GM13977 (cell line): ENCODE measurements around the gene AFAP1L1.

Source experiments
- DNase-seq: peaks from one replicate; pipeline ENCODE4 v3.0.0; 2012; ENCODE audit warnings: low spot score
- in situ Hi-C: fragments of 300-500 bp; cut with MboI; formaldehyde crosslinking; loops from one replicate; pipeline ENCODE4 v1.12.0; 2022; ENCODE audit warnings: low sequenced_read_pairs, low pct_unique_long_range_greater_than_20kb, mixed read lengths, inconsistent platforms; ENCODE audit not compliant: unreplicated experiment
- TF ChIP-seq, protein P1 (sequence below): IDR thresholded peaks from 2 replicates; pipeline ENCODE4 v1.5.1; 2012; ENCODE audit warnings: mild to moderate bottlenecking, control low read depth; ENCODE audit not compliant: insufficient read depth; ENCODE audit errors: extremely low read depth, missing control alignments

Gene AFAP1L1

DNA sequence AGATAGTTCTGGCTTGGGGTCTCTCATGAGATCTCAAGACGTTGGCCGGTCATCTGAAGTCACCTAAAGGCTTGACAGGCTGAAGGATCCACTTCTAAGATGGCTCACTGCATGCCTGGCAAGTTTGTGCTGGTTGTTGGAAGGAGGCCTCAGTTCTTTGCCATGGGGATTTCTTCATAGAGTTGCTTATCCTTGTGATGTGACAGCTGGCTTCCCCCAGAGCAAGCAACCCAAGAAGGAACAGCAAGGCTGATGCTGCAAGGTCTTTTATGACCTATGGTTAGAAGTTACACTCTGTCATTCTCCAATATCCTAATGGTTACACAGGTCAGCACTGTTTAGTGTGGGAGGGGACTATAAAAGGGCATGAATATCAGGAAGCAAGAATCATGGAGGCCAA is 53.0 kb downstream of the AFAP1L1 start:
- DNase-seq: no peak
- TF ChIP-seq, protein P1, sequence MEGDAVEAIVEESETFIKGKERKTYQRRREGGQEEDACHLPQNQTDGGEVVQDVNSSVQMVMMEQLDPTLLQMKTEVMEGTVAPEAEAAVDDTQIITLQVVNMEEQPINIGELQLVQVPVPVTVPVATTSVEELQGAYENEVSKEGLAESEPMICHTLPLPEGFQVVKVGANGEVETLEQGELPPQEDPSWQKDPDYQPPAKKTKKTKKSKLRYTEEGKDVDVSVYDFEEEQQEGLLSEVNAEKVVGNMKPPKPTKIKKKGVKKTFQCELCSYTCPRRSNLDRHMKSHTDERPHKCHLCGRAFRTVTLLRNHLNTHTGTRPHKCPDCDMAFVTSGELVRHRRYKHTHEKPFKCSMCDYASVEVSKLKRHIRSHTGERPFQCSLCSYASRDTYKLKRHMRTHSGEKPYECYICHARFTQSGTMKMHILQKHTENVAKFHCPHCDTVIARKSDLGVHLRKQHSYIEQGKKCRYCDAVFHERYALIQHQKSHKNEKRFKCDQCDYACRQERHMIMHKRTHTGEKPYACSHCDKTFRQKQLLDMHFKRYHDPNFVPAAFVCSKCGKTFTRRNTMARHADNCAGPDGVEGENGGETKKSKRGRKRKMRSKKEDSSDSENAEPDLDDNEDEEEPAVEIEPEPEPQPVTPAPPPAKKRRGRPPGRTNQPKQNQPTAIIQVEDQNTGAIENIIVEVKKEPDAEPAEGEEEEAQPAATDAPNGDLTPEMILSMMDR: no peak
- in situ Hi-C loops: no loop called here

DNA sequence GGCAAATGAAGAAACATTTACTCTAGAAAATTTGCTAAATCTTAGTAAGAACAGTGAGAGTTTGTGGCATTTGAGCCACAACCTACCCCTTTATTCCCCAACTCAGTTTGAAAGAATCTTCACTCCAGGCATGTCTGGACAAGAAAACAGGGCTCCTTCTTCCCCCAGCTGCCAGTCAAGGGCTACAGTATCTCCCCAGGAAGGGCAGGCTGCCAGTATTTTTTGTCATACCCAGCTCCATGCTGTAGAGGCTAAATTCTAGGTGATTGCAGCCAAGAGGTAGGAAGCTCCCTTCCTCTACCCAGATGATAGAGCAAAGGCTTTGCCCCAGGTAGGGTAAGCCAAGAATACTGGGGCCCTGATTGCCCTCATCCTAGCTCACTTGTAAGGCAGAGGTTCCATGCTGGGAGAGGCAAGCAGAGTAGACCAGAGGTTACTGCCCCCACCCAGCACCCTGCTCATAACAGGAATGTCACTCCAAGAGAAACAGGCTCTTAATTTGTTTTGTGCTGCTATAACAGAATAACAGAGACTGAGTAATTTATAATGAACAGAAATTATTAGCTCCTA is 53.6 kb downstream of the AFAP1L1 start:
- in situ Hi-C loops: no loop called here
- no peak for DNase-seq
- TF ChIP-seq, protein P1: no peak

DNA sequence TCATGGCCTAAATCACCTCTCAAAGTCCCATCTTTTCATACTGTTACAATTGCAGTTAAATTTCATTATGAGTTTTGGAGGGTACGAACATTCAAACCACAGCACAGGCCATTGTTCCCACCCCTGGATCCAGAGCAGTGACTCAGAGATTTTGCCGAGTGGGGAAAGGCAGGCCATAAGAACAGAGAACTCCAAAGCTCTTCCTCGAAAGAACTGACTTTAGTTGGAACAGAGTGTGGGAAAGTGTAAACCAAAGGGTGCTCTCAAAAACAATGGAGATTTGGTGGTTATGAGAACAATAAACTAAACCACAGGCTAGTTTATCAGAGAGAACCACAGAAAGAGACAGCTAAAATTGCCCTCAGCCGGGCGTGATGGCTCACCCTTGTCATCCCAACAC is 54.2 kb downstream of the AFAP1L1 start:
- DNase-seq: no peak
- TF ChIP-seq, protein P1: no peak
- in situ Hi-C loops: no loop called here

DNA sequence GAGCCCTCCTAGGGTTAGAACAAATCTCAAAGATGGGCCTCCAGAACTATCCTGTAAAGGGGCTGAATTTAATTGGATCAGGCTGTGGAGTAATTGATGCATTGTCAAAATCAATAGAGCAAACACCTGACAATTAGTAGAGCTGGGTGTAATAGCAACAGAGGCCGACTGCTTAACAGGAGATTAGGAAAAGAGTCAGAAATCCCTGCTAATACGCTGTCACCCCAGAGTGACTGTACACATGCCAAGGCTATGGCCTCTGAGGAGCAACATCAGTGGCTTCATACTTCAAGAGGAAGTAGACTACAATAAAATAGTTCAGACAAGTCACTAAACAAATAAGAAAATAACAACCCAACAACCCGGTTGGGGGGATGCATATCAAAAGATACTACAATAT is 55.0 kb downstream of the AFAP1L1 start:
- in situ Hi-C loops: no loop called here
- TF ChIP-seq, protein P1: no peak
- no peak for DNase-seq

DNA sequence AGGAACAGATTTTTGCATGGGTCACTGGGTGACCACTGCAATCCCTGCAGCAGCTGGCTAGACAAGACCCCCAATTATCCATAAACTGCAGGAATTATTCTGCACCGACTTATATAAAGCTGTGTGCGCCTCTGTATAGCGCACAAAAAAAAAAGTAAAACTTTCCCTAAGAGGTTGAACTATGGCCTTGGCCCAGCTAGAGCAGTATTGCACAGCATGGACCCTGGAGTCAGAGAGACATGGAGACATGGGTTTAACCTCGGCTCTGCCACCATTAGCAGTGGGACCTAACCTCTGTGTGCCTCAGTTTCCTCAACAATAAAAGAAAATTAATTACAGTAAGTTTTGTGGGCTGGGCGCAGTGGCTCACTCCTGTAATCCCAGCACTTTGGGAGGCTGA is 56.5 kb downstream of the AFAP1L1 start:
- no peak for DNase-seq
- TF ChIP-seq, protein P1: no peak
- in situ Hi-C loops: no loop called here

DNA sequence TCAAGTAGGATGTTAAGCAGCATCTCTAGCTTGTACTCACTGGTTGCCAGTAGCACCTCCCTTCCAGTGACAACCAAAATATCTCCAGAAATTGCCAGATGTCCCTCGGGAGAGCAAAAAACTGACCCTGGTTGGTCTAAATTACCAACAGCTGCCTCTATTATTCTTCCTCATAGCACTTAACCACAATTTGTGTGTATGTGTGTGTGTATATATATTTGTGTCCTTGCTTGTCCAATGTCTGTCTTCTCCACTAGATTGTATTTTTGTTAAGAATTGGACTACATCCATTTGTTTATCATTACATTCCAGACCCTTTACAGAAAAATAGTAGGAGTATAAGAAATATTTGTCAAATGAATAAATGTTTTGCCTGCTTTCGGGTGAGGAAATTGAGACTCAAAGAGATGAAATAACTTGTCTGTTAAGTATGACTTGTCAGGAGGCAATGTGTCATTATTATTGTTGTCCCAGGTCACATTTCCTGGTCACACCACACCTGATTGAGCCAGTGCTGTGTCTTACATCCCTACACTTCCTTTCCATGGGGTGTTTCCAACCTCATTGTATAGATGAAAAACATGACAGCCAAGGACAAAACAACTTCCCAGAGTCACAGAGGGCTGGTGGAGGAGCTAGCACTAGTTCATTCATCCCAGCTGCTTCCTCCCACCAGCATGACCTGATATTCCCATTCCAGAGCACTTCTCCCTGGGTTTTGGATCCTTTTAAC is 62.2 kb downstream of the AFAP1L1 start:
- TF ChIP-seq, protein P1: no peak
- no peak for DNase-seq
- in situ Hi-C loops: no loop called here

DNA sequence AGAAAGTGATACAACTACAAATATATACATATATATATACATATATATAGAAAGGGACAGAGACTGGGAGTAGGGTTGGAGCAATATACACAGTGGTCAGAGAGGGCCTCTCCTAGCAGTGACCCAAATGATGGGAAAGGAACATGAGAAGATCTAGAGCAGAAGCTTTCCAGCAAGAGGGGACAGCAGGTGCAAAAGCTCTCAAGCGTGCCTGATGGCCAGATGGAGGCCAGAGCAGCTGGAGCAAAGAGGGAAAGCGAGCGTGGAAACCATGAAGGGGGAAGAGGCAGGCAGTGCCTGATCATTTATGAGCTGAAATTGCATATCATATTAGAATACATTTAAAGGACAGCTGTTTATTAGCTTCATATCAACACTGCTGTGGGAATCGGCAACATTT is 66.1 kb downstream of the AFAP1L1 start:
- TF ChIP-seq, protein P1: no peak
- DNase-seq: no peak
- in situ Hi-C loops: no loop called here
